MCF 10A (cell line): ENCODE measurements around the gene FLVCR1. TPM values are rescaled to one million over a fixed set of nuclear protein-coding genes. Genes with fewer than 3 reads are reported as not detected.

Source experiments
- BruUV-seq: library from RNA; stranded (reverse); fragments of 400-500 nt; replicated peaks from 2 replicates; lab custom pipeline; 2021; lab: Mats Ljungman, UMichigan
- CTCF ChIA-PET: fragments of 300-600 bp; sonication (Branson Sonifier 250); formaldehyde crosslinking; extraction: SDS; loops from one replicate; lab custom pipeline; 2021; ENCODE audit warnings: antibody characterized with exemption, inconsistent platforms; lab: Yijun Ruan, JAX
- POLR2A ChIA-PET: fragments of 300-600, 350-650 bp; sonication (Branson Sonifier 250); formaldehyde crosslinking; extraction: SDS; loops from one replicate; lab custom pipeline; 2020; ENCODE audit warnings: antibody characterized with exemption, inconsistent platforms; lab: Yijun Ruan, JAX
- DNase-seq: peaks from one replicate; pipeline ENCODE4 v3.0.0-alpha.2; 2018; ENCODE audit not compliant: unreplicated experiment
- H3K27ac Mint-ChIP-seq: one replicate; pipeline ENCODE4 v1.8.0; 2022; ENCODE audit warnings: mild to moderate bottlenecking, low read depth, mixed read lengths; ENCODE audit not compliant: unreplicated experiment
- H3K27me3 Mint-ChIP-seq: one replicate; pipeline ENCODE4 v1.8.0; 2022; ENCODE audit warnings: mixed read lengths; ENCODE audit not compliant: insufficient read depth, unreplicated experiment
- H3K36me3 Mint-ChIP-seq: one replicate; pipeline ENCODE4 v1.8.0; 2022; ENCODE audit warnings: mild to moderate bottlenecking, moderate library complexity, mixed read lengths; ENCODE audit not compliant: insufficient read depth, unreplicated experiment
- H3K4me1 Mint-ChIP-seq: one replicate; pipeline ENCODE4 v1.8.0; 2022; ENCODE audit warnings: mixed read lengths; ENCODE audit not compliant: insufficient read depth, unreplicated experiment
- H3K4me3 Mint-ChIP-seq: one replicate; pipeline ENCODE4 v1.8.0; 2022; ENCODE audit warnings: mild to moderate bottlenecking, moderate library complexity, mixed read lengths; ENCODE audit not compliant: unreplicated experiment
- H3K9me3 Mint-ChIP-seq: one replicate; pipeline ENCODE4 v1.8.0; 2022; ENCODE audit warnings: mixed read lengths; ENCODE audit not compliant: unreplicated experiment
- intact Hi-C: fragments of 100-400 bp; cut with micrococcal nuclease; formaldehyde crosslinking; loops from 2 replicates; pipeline ENCODE4 v1.14.1; 2022
- total RNA-seq: library from RNA; stranded (reverse); gene quantifications from 2 replicates; pipeline ENCODE4 v1.2.3, GENCODE V29; 2022
- TF ChIP-seq, protein P1 (sequence below): fragments of 200-600 bp; IDR thresholded peaks from one replicate; pipeline ENCODE4 v1.8.0; 2022; ENCODE audit warnings: antibody characterized with exemption, mild to moderate bottlenecking; ENCODE audit not compliant: unreplicated experiment

FLVCR1 gene
- total RNA-seq, 1 experiment from 2014 or later = 16.5 TPM

DNA sequence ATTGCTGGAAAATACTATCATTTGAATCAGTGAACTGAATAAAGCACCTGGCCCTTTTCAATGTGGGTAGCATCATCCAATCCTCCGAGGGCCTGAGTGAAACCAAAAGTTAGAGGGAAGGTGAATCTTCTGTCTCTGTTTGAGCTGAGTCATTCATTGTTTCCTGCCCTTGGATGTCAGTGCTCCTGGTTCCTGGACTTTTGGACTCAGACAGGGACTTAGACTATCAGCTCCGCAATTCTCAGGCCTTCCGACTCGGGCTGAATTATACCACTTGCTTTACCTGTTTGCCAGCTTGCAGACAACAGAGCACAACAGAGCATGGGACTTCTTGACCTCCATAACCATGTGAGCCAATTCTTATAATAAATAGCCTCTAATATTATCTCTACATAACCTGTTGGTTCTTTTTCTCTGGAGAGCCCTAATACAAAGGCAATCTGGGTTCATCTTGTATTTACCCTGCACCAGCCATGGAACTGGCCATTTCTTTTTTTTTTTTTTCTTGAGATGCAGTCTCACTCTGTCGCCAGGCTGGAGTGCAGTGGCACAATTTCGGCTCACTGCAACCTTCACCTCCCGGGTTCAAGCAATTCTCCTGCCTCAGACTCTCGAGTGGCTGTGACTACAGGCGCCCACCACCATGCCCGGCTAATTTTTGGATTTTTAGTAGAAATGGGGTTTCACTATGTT is 73.1 kb downstream of the FLVCR1 start:
- Mint-ChIP-seq H3K9me3 (no peaks in the 10 kb centered on the region), H3K27me3 (no peaks in the 10 kb centered on the region), H3K27ac (no peak overlapping the region), H3K4me3 (no peak overlapping the region), H3K4me1 (no peaks in the 10 kb centered on the region), H3K36me3 (no peaks in the 10 kb centered on the region)
- BruUV-seq = no TSS peak
- TF ChIP-seq, protein P1, sequence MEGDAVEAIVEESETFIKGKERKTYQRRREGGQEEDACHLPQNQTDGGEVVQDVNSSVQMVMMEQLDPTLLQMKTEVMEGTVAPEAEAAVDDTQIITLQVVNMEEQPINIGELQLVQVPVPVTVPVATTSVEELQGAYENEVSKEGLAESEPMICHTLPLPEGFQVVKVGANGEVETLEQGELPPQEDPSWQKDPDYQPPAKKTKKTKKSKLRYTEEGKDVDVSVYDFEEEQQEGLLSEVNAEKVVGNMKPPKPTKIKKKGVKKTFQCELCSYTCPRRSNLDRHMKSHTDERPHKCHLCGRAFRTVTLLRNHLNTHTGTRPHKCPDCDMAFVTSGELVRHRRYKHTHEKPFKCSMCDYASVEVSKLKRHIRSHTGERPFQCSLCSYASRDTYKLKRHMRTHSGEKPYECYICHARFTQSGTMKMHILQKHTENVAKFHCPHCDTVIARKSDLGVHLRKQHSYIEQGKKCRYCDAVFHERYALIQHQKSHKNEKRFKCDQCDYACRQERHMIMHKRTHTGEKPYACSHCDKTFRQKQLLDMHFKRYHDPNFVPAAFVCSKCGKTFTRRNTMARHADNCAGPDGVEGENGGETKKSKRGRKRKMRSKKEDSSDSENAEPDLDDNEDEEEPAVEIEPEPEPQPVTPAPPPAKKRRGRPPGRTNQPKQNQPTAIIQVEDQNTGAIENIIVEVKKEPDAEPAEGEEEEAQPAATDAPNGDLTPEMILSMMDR = no peak
- CTCF ChIA-PET = interaction anchor here (0.5 to 1.0 kb wide), 4 partner anchors 9 to 139 kb away, joined by 3 to 4 read pairs (median 4); partner anchors contain the start of gene TATDN3
- POLR2A ChIA-PET = interaction anchor here (0.8 kb wide), 1 partner anchor 20 kb away, joined by 4 read pairs; no protein-coding TSS in a partner anchor
- DNase-seq = no peak
- intact Hi-C loops = no loop called here

- no TSS peak for BruUV-seq
- no peak for DNase-seq
- Mint-ChIP-seq H3K27ac (no peak overlapping the region), H3K4me1 (no peaks in the 10 kb centered on the region), H3K36me3 (no peaks in the 10 kb centered on the region), H3K4me3 (no peak overlapping the region), H3K27me3 (no peaks in the 10 kb centered on the region), H3K9me3 (no peaks in the 10 kb centered on the region)
- intact Hi-C loops = no loop called here
- CTCF ChIA-PET = interaction anchor here (0.5 to 1.4 kb wide), 3 partner anchors 8 to 36 kb away, joined by 3 read pairs; no protein-coding TSS in a partner anchor
- TF ChIP-seq, protein P1 = no peak
- POLR2A ChIA-PET = no interaction called here
Observed at GRCh38 chr1:212933815-212934471, 75.9 kb downstream of the FLVCR1 start.

- no TSS peak for BruUV-seq
Observed at GRCh38 chr1:212935387-212935981, 77.4 kb downstream of the FLVCR1 start.

More at GRCh38 chr1:212935387-212935981, 77.4 kb downstream of the FLVCR1 start:
- H3K36me3 Mint-ChIP-seq = no peaks in the 10 kb centered on the region
- DNase-seq = no peak
- TF ChIP-seq, protein P1 = no peak
- intact Hi-C loops = no loop called here
- no peaks in the 10 kb centered on the region for H3K27me3 Mint-ChIP-seq
- ChIA-PET CTCF (interaction anchor here (0.6 to 0.7 kb wide), 2 partner anchors 32 to 43 kb away, joined by 3 read pairs; no protein-coding TSS in a partner anchor), POLR2A (interaction anchor here (0.6 kb wide), 1 partner anchor 930 kb away, joined by 3 read pairs; no protein-coding TSS in a partner anchor)
- no peaks in the 10 kb centered on the region for H3K9me3 Mint-ChIP-seq
- no peak overlapping the region for H3K4me3 Mint-ChIP-seq
- H3K27ac Mint-ChIP-seq = no peak overlapping the region
- H3K4me1 Mint-ChIP-seq = no peaks in the 10 kb centered on the region
